ENCODE results near the gene KDM3A.

- TF ChIP-seq REST (IDR thresholded peaks at IDR 0.05; ENCODE audit: unreplicated experiment) (no peak), CTCF (conservative IDR thresholded peaks at IDR 0.05; ENCODE audit: low read depth in 2 of 2) (no peak), EZH2 (IDR thresholded peaks at IDR 0.05; ENCODE audit: low read depth, unreplicated experiment) (no peak)
These were observed 6.9 kb upstream of the KDM3A start for GRCh38 chr2:86434290-86434689.
